Activated gamma-delta T cell treated with anti-CD3 and anti-CD28 coated beads, Interleukin-2, amount 50 U/mL, for 16 hours (primary cell): ENCODE data around the gene MYO10.

Source experiments
- DNase-seq: peaks from one replicate; pipeline ENCODE4 v3.0.0-alpha.2; 2020; ENCODE audit warnings: low read depth

MYO10 gene

DNA sequence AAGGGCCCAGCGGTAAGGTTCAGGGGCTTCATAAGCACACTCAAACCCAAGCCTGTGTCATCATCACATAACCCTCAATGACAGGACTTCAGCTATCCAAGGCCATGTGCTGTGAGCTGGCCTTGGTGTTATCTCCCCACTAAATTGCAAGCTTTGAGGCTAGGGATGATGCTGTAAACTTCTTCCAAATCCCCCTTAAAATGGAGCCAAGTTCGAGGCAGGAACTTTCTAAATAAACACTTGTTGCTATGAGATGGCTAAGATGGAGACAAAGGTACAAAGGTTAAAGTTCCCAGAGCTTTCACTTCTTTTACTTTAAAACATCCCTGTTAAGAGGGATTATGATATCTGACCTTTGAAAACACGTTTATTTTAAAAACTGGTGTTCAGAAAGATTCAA is 123.6 kb downstream of the MYO10 start:
- DNase-seq: no peak

DNA sequence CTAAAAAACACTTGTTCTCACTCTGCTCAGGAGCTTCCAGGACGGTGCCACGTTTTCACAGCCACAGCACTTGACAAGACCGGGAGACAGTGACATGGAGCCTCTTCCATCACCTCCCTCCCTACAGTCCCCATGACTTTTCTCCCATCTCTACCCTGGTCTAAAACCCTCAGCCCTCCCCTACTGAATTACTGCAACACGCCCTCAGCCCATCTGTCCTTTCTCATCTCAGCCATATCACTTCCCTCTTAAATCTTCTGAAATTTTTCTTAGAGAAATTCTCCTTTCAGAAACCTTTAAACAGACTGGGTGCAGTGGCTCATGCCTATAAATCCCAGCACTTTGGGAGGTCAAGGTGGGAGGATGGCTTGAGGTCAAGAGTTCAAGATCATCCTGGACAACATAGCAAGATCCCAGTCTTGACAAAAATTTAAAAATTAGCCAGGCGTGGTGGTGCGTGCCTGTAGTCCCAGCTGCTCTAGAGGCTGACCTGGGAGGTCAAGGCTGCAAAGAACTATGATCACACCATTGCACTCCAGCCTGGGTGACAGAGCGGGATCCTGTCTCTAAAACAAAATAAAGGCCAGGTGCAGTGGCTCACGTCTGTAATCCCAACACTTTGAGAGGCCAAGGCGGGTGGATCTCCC is 125.8 kb downstream of the MYO10 start:
- DNase-seq: no peak

DNA sequence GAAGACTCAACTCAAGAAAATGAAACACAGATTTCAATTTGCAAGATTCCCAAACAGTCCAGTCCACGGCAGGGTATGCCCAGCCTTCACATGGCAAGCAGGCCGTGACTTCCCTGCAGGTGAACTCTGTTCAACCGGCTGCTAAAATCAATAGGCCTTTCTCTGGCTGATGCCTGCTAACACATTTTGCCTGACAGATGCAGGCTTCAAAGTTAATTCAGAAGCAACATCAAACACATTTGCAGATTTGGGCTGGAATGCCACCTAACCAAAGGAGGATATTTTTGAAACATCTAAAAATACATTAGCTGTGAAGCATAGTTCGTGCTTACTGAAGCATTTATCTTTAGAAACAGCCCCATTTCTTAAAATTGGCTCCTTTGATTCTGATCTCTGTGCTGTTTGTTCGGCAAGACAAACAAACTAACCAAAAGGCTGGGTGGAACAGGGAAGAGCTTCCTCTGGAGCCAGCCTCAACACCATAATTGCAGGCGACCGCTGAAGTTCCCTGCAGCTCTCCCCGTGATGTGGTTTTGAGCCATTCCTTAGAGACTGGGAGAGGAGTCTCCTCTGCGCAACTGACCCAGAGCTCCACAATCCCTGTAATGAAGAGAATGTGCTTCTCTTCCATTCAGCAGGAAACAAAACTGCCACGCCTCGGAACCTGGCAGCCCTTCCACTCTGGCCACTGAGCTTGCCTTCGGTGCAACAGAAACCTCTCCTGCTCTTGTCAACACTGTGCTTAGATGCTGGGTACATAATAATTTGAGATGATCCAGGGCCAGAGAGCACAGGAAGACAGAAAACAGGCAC is 126.5 kb downstream of the MYO10 start:
- no peak for DNase-seq

DNA sequence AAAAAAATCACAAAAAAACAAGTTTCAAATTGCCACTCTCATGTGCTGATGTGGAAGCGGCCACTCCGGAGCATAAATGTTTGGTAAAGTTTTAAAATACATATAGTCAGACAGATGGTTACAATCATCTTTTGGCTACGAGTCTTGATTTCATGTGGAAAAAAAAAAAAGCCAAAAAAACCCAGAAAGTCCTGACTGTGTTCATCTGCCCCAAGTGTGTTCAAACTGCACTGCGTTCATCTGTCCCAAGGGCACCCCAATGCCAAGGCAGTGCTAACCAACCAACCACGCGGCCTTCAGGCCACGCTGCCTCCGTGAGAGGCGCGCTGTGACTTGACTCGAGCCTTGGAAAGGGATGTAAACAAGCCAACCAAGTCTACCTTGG is 127.1 kb downstream of the MYO10 start:
- DNase-seq: no peak

DNA sequence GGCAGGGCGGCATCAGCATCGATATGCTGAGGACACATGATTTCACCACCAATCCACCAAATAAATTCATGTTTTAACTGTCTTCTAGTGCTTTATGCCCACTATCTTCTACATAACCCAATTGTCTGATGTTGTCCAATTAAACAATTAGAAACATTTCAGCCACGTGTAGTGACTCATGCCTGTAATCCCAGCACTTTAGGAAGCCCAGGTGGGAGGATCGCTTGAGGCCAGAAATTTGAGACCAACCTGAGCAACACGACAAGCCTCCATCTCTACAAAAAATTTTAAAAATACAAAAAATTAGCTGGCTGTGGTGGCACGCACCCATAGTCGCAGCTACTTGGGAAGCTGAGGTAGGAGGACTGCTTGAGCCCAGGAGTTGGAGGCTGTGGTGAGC is 128.1 kb downstream of the MYO10 start:
- no peak for DNase-seq

DNA sequence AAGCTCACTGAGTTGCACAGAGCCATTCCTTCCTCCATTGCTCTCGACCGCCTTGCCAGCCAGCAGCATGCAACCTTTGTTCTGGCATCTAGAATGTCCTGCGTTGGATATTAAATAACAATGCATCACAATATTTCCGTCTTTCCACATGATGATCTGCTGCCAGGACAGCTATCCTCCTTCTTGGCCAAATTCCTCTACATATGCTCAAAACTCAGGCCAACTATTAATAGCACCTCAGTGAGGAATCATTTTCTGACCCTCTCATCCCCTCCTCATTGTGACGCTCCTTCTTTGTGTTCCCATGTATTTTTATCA is 128.6 kb downstream of the MYO10 start:
- no peak for DNase-seq

DNA sequence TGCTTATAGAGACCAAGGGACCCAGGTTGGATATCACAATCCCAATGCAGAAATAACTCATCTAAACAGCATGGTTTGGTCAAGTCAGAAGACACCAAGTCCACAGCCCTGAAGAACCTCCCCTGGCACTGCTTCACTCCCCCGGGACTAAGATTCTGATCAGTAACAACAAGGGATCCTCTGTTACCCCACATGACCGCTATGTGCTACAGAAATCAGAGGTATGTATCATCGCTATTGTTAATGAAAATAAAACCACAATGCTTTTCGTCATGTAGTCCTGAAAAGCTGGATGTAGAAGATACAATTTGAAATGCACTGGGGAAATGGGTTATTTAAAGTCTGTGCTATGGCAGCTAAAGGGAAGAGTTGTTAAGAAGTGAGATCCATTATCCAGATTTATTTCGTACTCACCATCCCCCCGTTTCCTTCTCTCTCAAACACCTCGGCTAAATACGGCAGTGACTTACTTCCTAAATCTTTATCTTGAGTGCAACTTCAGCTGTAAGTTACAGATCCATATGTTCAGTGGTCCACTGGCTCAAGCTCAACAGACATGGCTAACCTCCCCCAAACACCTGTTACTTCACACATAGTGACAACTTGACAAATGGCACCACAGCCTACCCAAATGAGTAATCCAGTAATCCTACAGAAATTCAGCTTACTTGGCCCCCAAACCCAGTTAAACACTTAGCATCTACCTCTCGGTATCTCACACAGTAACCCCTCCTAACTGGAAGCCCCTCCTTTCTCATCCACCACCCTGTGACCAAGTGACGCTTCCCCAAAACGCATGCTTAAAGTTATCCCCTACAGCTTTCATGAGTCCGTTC is 129.2 kb downstream of the MYO10 start:
- no peak for DNase-seq

DNA sequence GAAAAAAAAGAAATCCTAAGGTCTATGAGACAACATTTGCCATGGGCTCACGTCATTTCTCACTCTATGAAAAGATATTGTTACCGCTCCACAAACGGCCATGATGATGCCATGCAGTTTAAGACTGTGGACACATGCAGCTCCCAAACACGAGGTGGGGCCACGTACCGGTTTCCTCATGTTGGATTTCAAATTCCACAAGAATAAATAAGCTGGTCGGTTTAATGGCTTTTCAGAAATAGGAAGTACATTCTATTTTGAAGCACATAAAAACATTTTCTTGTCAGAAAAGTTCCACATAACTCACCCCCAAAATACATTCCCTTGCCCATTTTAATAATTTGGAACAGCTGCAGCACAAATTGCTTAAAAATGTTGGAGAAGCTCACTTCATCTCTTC is 130.6 kb downstream of the MYO10 start:
- no peak for DNase-seq

DNA sequence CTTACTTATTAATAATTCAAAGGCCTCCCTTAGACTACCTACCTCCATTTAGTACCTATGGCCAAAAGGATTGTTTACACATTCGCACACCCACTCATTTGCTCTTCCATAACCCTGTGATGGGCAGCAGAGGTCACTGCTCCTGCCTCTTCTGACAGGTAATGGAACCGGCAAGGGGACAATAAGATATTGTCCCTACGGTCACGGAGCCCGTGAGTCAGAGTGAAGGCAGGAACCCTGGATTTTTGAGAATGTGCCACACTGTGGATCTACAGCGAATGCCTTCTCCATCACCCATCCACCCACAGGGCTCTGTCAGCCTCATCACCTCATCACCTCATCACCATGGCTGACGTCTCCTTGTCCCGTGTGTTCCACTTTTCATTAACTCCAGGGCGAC is 132.3 kb downstream of the MYO10 start:
- DNase-seq: no peak

DNA sequence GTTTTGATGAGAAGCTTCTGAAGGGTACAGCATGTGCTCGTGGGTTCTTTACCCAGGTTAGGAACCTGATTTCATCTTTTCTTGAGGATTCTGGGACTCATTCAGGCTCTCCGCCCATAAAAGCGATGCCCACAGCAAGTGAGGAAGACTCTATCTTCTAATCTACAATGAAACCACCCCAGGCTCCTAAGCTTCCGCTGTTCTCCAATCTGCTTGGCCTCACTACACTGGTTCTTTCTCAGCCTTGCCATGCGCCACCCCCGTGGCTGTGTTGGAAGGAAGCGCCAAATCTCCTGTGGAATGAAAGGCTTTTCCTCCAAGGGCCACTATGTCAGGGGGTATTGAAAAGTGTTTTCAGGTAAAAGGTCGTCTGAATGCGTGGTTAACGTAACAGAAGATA is 135.6 kb downstream of the MYO10 start:
- no peak for DNase-seq

DNA sequence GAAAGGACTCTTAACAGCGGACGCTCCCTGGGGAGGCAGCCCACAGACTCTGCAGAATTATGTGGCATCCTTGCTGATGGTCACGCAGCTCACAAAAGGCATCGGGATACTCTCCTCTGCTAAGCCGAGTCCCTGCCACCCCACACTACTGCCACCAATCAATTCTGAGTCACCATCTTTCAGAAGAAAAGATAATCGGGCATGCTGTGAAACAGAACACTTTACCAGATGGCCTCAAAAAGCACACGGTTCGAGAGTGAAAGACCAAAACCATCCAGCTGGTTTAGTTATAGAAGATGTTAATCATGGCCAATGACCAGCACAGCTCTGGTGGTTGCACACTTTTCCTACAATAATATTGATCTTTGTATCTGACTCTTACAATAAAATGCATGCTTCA is 136.3 kb downstream of the MYO10 start:
- no peak for DNase-seq

DNA sequence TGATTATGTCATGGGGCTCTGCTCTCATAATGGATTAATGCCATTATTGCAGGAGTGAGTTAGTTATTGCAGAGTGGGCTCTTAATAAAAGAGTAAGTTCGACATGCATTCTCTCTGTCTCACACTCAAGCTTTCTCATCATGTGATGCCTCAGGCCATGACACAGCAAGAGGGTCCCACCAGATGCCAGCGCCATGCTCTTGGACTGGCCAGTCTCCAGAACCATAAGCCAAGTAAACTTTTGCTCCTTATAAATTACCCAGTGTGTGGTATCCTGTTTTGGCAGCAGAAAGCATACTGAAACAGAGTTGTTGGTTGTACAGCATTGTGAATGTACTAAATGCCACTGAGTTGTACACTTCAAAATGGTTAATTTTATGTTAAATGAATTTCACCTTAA is 138.1 kb downstream of the MYO10 start:
- no peak for DNase-seq

DNA sequence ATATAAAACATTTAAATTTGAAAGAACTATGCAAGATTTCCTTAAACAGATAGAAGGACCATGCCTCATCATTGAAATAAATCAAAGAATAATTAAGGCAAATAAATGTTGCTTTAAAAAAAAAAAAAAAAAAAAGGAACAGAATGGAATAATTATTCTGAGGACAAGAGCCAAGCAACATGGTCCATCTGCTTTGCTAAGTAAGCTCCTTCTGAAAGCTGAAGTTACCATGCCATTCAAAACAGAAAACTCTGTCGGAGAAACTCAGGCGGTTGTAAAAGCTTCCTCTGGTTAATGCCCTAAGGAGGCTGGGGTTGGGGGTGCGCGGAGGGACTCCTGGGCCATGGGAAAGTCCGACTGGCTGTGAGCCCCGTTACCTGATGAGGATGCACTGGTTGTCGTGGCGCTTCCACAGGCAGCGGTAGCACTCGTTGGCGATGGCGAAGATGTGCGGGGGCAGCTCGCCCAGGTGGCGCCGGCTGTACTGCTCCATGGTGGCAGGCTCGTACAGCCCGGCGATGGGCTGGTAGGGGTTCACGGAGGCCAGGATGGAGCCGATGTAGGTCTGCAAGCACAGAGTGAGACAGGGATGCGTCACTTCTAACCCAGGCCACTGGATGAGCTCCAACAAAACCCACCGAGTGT is 141.7 kb downstream of the MYO10 start:
- no peak for DNase-seq

DNA sequence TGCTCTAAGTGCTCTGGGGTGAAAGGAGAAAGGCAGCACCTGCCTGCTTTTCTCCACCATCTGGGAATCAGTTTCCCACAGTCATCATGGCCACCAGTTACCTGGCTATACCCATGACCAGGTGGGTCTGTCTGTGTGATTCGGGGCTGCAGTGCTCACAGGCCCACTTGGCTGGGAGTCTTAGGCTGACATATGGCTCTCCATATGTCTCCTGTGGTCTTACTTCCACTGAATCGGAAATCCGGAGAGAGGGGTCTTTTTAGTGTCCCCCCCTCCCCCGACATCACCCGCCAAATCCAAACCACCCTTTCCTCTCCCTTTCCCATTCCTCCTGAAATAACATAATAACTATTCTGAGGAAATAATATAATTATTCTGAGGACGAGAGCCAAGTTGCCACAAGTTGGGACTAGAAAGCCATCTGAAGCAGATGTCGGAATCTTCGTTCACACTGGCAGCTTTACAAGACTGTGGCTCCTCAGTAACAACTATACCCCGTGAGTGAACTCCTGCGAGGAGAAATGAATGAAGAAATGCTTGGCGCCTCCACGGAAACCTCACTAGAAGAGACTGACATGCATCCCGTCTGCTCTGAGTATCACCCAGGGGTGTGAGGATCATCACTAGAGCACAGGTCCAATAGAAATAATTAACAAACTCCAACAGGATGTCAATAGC is 143.4 kb downstream of the MYO10 start:
- DNase-seq: no peak

DNA sequence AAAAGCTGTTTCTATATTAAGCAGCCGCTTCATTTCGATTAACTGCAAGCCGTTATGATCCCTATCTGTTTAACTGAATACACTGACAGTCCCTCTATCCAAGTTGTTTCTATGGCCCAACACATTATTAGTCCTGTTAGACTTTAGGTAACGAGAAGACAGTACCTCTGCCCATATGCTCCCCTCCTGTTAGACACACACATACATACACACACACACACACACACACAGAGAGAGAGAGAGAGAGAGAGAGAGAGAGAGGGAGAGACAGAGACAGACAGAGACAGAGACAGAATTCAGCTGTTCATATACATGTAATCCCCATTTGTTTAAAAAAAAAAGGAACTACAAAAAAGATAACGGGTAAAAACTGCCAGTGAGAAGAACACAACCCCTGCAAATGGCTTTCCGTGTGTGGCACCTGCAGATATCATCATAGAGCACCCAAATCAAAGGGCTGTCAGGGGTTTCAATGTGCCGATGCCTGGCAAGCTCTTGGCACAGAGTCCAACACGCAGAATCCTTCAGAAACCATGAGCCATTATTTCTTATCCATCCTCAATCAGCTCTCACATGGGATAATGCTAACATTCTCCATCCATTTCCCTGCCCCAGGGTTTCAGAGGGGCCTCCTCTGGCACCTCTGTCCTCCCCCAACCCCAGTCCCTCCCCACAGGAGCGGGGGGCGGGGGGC is 144.0 kb downstream of the MYO10 start:
- no peak for DNase-seq

DNA sequence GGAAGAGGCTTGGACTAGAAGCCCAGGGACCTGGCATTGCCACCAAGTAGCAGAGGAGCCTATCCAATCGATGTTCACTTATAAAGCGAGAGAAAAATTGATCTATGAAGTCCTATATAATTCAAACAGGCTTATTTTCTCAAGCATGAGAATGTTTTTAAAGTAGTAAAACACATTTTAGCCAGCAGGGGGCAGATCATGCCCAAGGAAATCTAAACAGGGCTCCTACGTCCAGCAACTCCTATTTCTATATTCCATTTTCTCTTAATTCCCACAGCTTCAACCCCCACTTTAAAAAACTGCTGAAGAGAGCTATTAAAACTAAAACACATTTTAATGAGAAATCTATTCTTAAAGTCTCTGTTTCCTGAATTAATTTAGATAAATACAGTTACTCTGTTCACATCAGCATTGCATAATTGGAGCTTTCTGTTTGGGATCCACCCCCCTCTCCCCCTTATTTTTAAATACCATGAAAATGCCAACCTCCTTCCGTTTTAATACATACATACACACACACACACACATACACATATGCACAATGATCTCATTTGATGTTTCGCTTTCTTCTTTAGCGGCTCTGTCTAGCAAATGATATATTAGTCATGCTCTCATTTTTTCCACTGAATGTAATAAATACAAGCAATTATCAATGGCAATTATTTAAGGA is 144.9 kb downstream of the MYO10 start:
- no peak for DNase-seq

DNA sequence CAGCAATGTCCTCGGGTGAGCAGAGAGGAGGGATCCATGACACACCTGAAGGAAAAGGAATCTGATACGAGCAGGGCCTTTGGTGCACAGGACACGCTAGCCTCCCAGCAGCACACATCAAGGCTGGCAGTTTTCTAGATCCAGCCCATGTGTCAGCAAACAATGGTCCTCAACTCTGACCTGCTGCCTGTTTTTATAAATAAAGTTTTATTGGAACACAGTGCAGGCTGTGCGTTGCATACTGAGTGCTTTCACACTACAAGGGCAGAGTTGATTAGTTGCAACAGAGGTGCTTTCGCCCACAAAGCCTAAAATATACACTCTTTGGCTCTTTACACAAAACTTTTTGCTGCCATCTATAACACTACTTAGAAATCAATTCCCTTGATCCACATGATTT is 147.1 kb downstream of the MYO10 start:
- DNase-seq: no peak

DNA sequence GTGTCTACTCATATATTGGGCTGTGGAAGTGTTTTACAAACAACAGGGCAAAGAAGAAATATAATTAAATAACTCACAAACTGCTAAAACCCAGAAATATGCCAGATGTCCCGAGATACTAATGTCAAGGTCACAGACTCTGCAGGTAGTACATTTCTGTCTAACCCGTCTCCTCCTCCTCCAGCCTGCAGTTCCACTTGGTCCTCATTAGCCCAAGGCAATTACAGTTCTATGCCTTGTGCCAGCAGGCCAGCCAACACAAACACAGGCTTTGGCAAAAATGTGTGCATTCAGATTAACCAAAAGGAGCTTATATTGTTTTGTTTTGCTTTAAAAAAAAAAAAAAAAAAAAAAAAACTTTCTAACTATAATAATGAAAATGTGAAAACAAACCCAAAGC is 148.8 kb downstream of the MYO10 start:
- DNase-seq: no peak

DNA sequence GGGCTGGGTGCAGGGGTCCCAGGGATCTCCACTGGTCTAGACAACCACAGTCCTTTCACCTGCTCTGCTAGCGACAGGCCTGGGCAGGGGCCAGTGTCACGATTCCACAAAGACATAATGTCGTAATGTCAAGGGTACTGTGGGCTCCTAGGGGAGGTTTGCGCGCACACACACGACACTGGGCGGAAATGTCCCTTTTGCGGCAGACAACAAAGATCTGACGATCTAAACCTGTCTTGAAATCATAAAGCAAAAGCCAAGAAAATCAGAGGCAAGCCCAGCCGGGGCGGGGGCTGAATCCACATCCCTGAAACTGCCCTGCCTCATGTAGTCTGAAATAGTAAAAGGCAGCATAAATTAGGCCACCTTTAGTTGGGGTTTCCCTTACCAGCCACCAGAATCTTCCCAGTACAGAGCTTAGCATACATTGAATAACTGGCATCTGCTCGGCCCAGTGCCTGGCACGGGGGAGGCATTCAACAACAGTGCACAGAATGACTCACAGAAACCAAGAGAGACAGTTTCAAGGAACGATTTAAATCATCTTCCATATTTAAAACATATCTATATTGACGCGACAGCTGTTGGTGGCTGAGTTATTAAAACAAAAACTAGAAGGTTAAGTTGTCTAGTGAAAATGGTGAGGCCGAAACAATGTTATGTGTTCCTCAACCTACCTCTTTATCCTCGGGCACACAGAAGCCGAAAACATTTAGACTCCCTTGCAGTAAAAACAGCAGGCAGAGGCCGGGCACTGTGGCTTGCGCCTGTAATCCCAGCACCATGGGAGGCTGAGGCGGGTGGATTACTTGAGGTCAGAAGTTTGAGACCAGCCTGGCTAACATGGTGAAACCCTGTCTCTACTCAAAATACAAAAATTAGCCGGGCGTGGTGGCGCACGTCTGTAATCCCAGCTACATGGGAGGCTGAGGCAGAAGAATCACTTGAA is 151.0 kb downstream of the MYO10 start:
- no peak for DNase-seq

DNA sequence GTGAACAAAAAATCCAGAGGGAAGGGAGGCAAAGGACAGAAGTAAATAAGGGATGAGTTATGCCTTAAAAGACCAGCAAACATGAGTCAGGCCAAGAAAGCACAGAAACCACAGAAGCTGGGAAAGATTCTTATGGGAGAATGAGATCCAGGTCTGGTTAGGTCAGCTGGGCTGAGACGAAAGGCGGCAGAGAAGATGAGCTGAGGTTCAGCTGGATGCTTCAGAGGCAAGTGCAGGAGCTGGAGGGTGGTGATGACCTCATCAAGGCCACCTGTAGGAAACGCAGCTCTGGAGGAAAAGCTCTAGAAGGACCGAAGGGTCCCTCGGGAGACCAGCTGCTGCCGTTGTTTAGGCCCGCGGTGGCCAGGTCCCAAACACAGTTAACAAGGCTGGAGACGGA is 152.0 kb downstream of the MYO10 start:
- DNase-seq: no peak
